BE2C (cell line): Measurements from ENCODE around the gene CNTNAP1.
A peak's percentile ranks its signal among the peaks of the same experiment; 100 is the strongest.

Experiments
- DNase-seq: peaks from one replicate; pipeline ENCODE4 v3.0.0-alpha.2; 2020
- H3K27me3 ChIP-seq: fragments of 250-450 bp; sonication (Bioruptor Pico); 2 replicates; pipeline ENCODE4 v1.5.1; 2020; ENCODE audit warnings: mild to moderate bottlenecking
- H3K36me3 ChIP-seq: fragments of 250-450 bp; sonication (Bioruptor Pico); 2 replicates; pipeline ENCODE4 v1.5.1; 2020; ENCODE audit warnings: mild to moderate bottlenecking
- H3K4me1 ChIP-seq: fragments of 250-450 bp; sonication (Bioruptor Pico); 2 replicates; pipeline ENCODE4 v1.5.1; 2020
- H3K4me3 ChIP-seq: 2 replicates; pipeline ENCODE4 v1.5.1; 2011; ENCODE audit warnings: low read depth, low read length
- H3K9me3 ChIP-seq: fragments of 250-450 bp; sonication (Bioruptor Pico); 2 replicates; pipeline ENCODE4 v1.5.1; 2020
- TF ChIP-seq, protein P1 (sequence below): IDR thresholded peaks from 2 replicates; pipeline ENCODE4 v1.5.1; 2012; ENCODE audit warnings: mild to moderate bottlenecking, low read depth, low read length

Gene CNTNAP1

DNA sequence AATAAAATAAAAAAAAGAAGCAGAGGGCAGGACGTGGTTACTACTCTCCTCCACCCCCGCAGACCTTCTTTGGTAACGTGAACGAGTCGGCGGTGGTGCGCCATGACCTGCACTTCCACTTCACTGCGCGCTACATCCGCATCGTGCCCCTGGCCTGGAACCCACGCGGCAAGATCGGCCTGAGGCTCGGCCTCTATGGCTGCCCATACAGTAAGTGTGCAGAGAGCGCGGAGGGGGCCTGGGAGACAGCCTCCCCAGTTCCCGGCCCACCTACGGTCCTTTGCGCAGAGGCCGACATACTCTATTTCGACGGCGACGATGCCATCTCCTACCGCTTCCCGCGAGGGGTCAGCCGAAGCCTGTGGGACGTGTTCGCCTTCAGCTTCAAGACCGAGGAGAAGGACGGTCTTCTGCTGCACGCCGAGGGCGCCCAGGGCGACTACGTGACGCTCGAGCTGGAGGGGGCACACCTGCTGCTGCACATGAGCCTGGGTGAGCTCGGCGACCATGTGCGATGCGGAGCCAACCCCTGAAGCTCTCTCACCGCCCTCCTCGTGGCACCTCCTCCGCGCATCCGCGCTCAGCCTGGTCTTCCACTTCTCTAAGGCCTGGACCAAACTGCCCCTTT, 2.7 kb downstream of the CNTNAP1 start:
- no peaks in the 10 kb centered on the region for H3K9me3 ChIP-seq
- H3K27me3 ChIP-seq = no peaks in the 10 kb centered on the region
- H3K36me3 ChIP-seq = peaks cover 34% of the 10 kb centered on the region
- no peaks in the 10 kb centered on the region for H3K4me1 ChIP-seq
- no peak overlapping the region for H3K4me3 ChIP-seq
- TF ChIP-seq, protein P1, sequence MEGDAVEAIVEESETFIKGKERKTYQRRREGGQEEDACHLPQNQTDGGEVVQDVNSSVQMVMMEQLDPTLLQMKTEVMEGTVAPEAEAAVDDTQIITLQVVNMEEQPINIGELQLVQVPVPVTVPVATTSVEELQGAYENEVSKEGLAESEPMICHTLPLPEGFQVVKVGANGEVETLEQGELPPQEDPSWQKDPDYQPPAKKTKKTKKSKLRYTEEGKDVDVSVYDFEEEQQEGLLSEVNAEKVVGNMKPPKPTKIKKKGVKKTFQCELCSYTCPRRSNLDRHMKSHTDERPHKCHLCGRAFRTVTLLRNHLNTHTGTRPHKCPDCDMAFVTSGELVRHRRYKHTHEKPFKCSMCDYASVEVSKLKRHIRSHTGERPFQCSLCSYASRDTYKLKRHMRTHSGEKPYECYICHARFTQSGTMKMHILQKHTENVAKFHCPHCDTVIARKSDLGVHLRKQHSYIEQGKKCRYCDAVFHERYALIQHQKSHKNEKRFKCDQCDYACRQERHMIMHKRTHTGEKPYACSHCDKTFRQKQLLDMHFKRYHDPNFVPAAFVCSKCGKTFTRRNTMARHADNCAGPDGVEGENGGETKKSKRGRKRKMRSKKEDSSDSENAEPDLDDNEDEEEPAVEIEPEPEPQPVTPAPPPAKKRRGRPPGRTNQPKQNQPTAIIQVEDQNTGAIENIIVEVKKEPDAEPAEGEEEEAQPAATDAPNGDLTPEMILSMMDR = no peak
- DNase-seq = no peak

DNA sequence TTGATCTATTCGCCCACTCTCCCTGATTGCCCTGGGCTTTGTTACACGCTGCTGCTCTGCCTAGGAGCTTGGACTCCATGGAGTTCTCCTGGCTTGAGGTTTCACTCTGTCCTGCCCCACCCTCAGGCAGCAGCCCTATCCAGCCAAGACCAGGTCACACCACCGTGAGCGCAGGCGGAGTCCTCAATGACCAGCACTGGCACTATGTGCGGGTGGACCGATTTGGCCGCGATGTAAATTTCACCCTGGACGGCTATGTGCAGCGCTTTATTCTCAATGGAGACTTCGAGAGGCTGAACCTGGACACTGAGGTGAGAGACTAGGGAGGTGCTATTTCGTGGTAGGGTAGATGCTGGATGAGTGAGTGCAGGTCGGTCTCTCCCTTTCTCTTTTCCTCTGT, 3.5 kb downstream of the CNTNAP1 start:
- Histone ChIP-seq H3K9me3 (no peaks in the 10 kb centered on the region), H3K4me1 (no peaks in the 10 kb centered on the region), H3K27me3 (no peaks in the 10 kb centered on the region), H3K36me3 (peaks cover 36% of the 10 kb centered on the region), H3K4me3 (no peak overlapping the region)
- TF ChIP-seq, protein P1 = no peak
- no peak for DNase-seq

DNA sequence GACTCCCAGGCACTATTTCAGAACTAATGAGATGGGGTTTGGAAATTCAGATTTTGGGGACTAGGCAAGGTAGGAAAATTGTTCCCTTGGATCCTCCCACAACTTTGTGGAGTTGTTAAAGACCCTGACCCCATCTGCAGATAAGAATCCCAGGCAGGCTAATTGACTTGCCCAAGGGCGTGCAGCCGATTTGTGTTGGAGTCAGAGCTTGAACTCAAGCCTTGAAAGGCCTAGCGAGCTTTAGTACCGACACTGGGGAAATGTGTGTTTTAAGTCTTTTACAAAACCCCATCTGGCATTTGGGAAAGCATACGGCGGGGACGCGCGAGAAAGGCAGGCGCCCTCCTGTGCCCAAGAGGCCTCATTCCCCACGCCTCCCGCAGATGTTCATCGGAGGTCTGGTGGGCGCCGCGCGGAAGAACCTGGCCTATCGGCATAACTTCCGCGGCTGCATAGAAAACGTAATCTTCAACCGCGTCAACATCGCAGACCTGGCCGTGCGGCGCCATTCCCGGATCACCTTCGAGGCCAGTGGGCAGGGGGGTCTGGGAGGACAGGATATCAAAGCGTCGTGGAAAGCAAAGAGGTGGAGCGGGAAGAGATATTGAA, 4.3 kb downstream of the CNTNAP1 start:
- no peaks in the 10 kb centered on the region for H3K4me1 ChIP-seq
- peaks cover 39% of the 10 kb centered on the region for H3K36me3 ChIP-seq
- DNase-seq = peak; percentile 39
- H3K9me3 ChIP-seq = no peaks in the 10 kb centered on the region
- H3K4me3 ChIP-seq = no peak overlapping the region; the same call in 1 of the 2 replicates
- H3K27me3 ChIP-seq = no peaks in the 10 kb centered on the region
- TF ChIP-seq, protein P1 = no peak

DNA sequence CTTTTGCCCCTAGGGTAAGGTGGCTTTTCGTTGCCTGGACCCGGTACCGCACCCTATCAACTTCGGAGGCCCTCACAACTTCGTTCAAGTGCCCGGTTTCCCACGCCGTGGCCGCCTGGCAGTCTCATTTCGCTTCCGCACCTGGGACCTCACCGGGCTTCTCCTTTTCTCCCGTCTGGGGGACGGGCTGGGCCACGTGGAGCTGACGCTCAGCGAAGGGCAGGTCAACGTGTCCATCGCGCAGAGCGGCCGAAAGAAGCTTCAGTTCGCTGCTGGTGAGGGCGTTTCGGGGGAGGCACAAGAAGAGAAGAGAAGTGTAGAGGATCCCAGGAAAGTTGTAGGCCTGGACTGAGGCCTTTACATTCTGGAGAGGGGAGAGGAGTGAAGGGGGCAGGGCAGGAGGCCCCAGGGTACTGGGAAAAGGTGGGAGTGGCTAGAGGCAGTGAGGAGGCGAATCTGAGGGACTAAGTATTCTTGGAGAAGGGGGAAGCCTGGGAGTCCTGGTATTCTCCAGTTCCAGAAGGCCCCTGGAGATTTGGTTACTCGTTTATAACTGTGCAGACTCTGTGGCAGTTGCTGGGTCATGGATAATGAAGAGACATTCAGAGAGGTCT, 5.5 kb downstream of the CNTNAP1 start:
- Histone ChIP-seq H3K27me3 (no peaks in the 10 kb centered on the region), H3K4me1 (no peaks in the 10 kb centered on the region), H3K4me3 (no peak overlapping the region), H3K36me3 (peaks cover 42% of the 10 kb centered on the region), H3K9me3 (no peaks in the 10 kb centered on the region)
- DNase-seq = no peak
- TF ChIP-seq, protein P1 = no peak

DNA sequence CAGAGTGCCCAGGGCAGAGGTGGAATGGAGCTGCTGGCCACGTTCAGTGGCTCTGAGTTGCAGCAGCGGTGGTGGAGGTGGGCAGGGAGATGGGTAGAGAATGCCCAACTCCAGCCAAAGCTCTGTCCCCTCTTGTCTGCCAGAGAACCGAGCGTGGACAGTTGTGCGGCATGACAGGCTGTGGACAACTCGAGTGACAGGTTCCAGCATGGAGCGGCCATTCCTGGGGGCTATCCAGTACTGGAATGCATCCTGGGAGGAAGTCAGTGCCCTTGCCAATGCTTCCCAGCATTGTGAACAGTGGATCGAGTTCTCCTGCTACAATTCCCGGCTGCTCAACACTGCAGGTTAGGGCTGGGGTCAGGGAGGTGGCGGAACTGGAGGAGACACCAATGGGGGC, 8.3 kb downstream of the CNTNAP1 start:
- no peaks in the 10 kb centered on the region for H3K27me3 ChIP-seq
- no peak for DNase-seq
- no peak overlapping the region for H3K4me3 ChIP-seq
- H3K36me3 ChIP-seq = peaks cover 50% of the 10 kb centered on the region
- no peaks in the 10 kb centered on the region for H3K4me1 ChIP-seq
- TF ChIP-seq, protein P1 = no peak
- H3K9me3 ChIP-seq = no peaks in the 10 kb centered on the region

DNA sequence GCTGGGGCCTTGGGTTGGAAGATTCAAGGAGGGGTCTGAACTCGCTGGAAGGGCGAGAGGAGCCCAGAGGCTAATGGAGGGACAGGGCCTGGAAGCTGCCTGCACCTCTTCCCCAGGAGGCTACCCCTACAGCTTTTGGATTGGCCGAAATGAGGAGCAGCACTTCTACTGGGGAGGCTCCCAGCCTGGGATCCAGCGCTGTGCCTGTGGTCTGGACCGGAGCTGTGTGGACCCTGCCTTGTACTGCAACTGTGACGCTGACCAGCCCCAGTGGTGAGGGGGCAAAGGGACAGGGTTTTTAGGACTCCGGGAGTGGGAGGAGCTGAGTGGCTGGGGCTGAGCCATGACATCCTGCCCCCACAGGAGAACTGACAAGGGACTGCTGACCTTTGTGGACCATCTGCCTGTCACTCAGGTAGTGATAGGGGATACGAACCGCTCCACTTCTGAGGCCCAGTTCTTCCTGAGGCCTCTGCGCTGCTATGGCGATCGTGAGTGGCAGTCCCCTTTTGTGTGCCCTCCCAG, 8.8 kb downstream of the CNTNAP1 start:
- Histone ChIP-seq H3K4me3 (no peak overlapping the region), H3K27me3 (no peaks in the 10 kb centered on the region), H3K9me3 (no peaks in the 10 kb centered on the region), H3K4me1 (no peaks in the 10 kb centered on the region), H3K36me3 (peaks cover 50% of the 10 kb centered on the region)
- TF ChIP-seq, protein P1 = no peak
- no peak for DNase-seq
